K562 (cell line): ENCODE measurements around the gene AMPD3. TPM values are rescaled to one million over a fixed set of nuclear protein-coding genes. Genes with fewer than 3 reads are reported as not detected.

ENCODE experiments used
- CREBBP ChIP-seq: IDR thresholded peaks from one replicate; pipeline ENCODE4 v1.6.1; 2012; ENCODE audit warnings: low read depth, mild to moderate bottlenecking, control low read depth, inconsistent platforms, low read length
- E2F3 ChIP-seq: fragments of 250-450 bp; sonication (Bioruptor Pico); IDR thresholded peaks from 2 replicates; pipeline ENCODE4 v1.4.0; 2020; ENCODE audit warnings: mild to moderate bottlenecking
- ELK1 ChIP-seq: sonication (generic); formaldehyde crosslinking; IDR thresholded peaks from 2 replicates; pipeline ENCODE4 v1.8.1; 2022; ENCODE audit warnings: missing genetic modification reagents
- KDM4B ChIP-seq, 2 experiments: fragments of 450-650 bp in 1 of 2; sonication (generic) in 1 of 2; IDR thresholded peaks; 2 replicates each; pipeline ENCODE4 v1.6.1; 2016 to 2017; ENCODE audit warnings: borderline replicate concordance in 2 of 2, antibody characterized with exemption in 1 of 2, low read depth in 1 of 2, mild to moderate bottlenecking in 1 of 2
- MCM7 ChIP-seq, 2 experiments: fragments of 450-650 bp; IDR thresholded peaks; 2 replicates each; pipeline ENCODE4 v1.6.1; 2016 to 2018
- MECOM ChIP-seq: fragments of 250-450 bp; sonication (Bioruptor Pico); IDR thresholded peaks from 2 replicates; pipeline ENCODE4 v1.8.0; 2022; ENCODE audit warnings: inconsistent platforms
- POLR3A ChIP-seq: IDR thresholded peaks from 2 replicates; pipeline ENCODE4 v1.6.1; 2011; ENCODE audit warnings: borderline replicate concordance, mild to moderate bottlenecking, moderate library complexity; ENCODE audit not compliant: insufficient read length, insufficient read depth; ENCODE audit errors: extremely low read depth
- REST ChIP-seq, 2 experiments: fragments of 450-650 bp; formaldehyde crosslinking in 1 of 2; IDR thresholded peaks; 2 replicates each; pipeline versions ENCODE4 v1.4.0 to v1.6.1; 2014 to 2020; ENCODE audit warnings: mild to moderate bottlenecking in 2 of 2, borderline replicate concordance in 1 of 2, low read depth in 1 of 2
- SETDB1 ChIP-seq: IDR thresholded peaks from one replicate; pipeline ENCODE4 v1.6.1; 2012; ENCODE audit warnings: low read length, control low read depth, inconsistent platforms
- ZBTB26 ChIP-seq: fragments of 450-650 bp; formaldehyde crosslinking; IDR thresholded peaks from 2 replicates; pipeline ENCODE4 v1.4.0; 2022; ENCODE audit warnings: missing genetic modification characterization
- ZFX ChIP-seq: sonication (generic); formaldehyde crosslinking; IDR thresholded peaks from 2 replicates; pipeline ENCODE4 v1.8.0; 2022; ENCODE audit warnings: mild to moderate bottlenecking, missing genetic modification reagents, moderate library complexity
- ZNF184 ChIP-seq: sonication (generic); formaldehyde crosslinking; IDR thresholded peaks from 2 replicates; pipeline ENCODE4 v1.5.0; 2020; ENCODE audit warnings: missing genetic modification reagents
- ZNF395 ChIP-seq: fragments of 200-800 bp; sonication (Bioruptor generic); IDR thresholded peaks from 2 replicates; pipeline ENCODE4 v1.6.1; 2017; ENCODE audit warnings: missing genetic modification characterization, missing compliant biosample characterization
- ZNF586 ChIP-seq: fragments of 450-650 bp; formaldehyde crosslinking; conservative IDR thresholded peaks from 2 replicates; pipeline ENCODE4 v1.4.0; 2020; ENCODE audit warnings: mild to moderate bottlenecking, moderate library complexity
- polyA plus RNA-seq, 8 experiments: library from polyadenylated mRNA; depleted of rRNA in 4 of 8; stranded (reverse) in 5 of 8; unstranded in 3 of 8; fragments of >200 nt; fragmentation: Nextera tagmentation in 2 of 8; fragmentation: Illumina TruSeq in 1 of 8; extraction: Ambion mirVana in 2 of 8; extraction: Trizol in 1 of 8; gene quantifications; 2 replicates each; pipeline versions ENCODE4 v1.2.1 to v1.2.3, GENCODE V29; 2011 to 2014; ENCODE audit warnings: inconsistent platforms in 1 of 8, missing spikeins in 1 of 8
- total RNA-seq, 7 experiments: library from RNA; depleted of rRNA in 6 of 7; stranded (reverse); fragments of >200 nt in 6 of 7; fragmentation: Illumina TruSeq in 2 of 7; extraction: Trizol in 2 of 7; gene quantifications; 2 replicates each; pipeline versions ENCODE4 v1.2.1 to v1.2.3, GENCODE V29; 2011 to 2021; ENCODE audit warnings: low replicate concordance in 1 of 7

Gene AMPD3
- total and polyA plus RNA-seq, 9 of the 15 experiments (the other 6 are each of a cell fraction or from before 2014, with no cell fraction given): 4.4 to 23.6 (median 11.2) TPM

GRCh38 chr11:10455637-10456487 is 798 bp downstream of the AMPD3 start (continued):
- TF ChIP-seq ELK1 (CRISPR knock-in tag) (no peak), E2F3 (CRISPR knock-in tag) (no peak), ZNF395 (CRISPR knock-in tag) (no peak; the same call in 1 of the 2 replicates), SETDB1 (no peak), CREBBP (no peak), POLR3A (no peak), REST (IDR thresholded peaks at IDR 0.05; ENCODE audit: borderline replicate concordance) (no peak), REST (CRISPR knock-in tag; IDR thresholded peaks at IDR 0.05; ENCODE audit: low read depth) (no peak), ZNF586 (CRISPR knock-in tag) (no peak), ZBTB26 (CRISPR knock-in tag) (no peak), KDM4B (IDR thresholded peaks at IDR 0.05; ENCODE audit: borderline replicate concordance in 2 of 2, low read depth in 1 of 2) (no peak), MECOM (CRISPR knock-in tag) (no peak), ZNF184 (CRISPR knock-in tag) (no peak), ZFX (CRISPR knock-in tag) (peak; percentile 49; the same call in 1 of the 2 replicates), MCM7 (IDR thresholded peaks at IDR 0.05) (no peak)
